Astrocyte of the hippocampus (primary cell): ENCODE data around the gene STAG1.
"Not testable (repeated sequence)": the region's sequence is repeated elsewhere in the genome, so short reads cannot be mapped to it uniquely, and the experiment has no call there.

ENCODE experiments used
- DNase-seq: peaks from one replicate; pipeline ENCODE4 v3.0.0; 2011; ENCODE audit warnings: low read depth, low spot score

STAG1 gene

DNA sequence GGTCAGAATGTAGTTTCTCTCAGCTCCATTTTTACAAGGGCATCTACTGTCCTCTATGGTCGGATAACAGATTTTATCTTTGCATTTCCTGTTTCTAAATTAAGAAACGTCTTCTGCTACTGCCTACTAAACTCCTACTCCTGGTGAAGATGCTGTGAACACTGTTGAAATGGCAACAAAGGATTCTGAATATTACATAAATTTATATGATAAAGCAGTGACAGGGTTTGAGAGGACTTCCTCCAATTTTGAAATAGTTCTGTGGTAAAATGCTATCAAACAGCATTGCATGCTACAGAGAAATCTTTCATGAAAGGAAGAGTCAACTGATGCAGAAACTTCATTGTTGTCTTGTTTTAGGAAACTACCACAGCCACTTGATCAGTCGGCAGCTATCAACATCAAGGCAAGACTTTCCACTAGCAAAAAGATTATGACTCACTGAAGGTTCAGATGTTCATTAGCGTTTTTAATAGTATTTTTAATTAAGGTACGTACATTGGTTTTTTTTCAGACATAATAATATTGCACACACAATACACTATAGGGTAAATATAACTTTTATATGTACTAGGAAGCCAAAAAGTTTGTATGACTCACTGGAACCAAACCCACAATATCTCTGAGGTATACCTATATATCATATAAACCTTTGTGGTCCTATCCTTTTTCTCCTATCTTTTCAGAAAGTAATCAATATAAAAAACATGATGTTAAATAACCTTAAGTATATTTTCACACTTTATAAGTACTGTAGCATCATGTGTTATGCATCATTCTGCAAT is 156.1 kb downstream of the STAG1 start:
- no peak for DNase-seq

- DNase-seq = no peak
Measured at GRCh38 chr3:136586580-136586979, 165.6 kb downstream of the STAG1 start.

- no peak for DNase-seq
Measured at GRCh38 chr3:136584728-136585127, 167.4 kb downstream of the STAG1 start.

DNA sequence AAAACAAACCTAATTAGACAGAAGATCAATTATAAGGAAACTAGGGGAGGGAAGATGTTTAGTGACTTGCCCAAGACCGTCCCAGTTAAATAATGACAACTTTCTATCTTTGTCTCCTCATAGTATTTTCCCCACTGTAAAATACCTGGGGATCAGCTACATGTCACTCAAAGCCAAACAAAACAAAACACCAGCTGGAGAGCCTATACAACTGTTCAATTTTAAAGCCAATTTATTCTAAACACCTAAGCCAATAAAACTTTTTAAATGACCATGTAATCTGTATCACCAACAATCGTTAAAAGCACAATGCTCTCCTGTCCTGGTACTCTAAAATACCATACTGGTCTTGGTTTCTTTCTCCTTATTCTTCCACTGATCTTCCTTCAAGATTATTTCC is 168.4 kb downstream of the STAG1 start:
- DNase-seq = no peak

GRCh38 chr3:136577791-136578190 is 174.4 kb downstream of the STAG1 start:
- no peak for DNase-seq

- DNase-seq = no peak
Measured at GRCh38 chr3:136576279-136577009, 175.7 kb downstream of the STAG1 start.

DNA sequence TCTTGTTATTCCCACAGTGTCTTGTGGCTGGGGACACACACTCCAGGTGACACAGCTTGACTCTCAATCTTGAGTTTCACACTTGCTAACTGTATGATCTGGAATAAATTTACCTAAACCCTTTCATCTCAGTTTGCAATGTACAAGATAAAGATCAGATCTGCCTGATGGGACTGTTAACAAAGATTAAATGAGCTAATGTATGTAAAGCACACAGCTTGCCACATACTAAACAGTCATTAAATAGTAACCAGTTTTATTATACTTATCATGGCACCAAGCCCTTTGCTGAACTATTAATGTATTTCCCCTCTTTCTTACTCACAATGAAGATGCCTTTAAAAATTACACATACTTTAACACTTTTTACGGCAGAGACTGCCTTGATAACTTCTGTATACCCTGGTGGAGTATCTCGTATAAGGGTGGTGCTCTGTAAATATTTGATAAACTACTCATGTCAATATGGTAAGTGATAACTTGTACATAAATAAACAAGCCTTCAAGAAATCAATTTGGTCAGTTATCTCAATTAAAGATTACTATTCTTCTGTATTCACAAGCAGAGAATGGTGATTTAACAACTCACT is 184.5 kb downstream of the STAG1 start:
- no peak for DNase-seq

DNA sequence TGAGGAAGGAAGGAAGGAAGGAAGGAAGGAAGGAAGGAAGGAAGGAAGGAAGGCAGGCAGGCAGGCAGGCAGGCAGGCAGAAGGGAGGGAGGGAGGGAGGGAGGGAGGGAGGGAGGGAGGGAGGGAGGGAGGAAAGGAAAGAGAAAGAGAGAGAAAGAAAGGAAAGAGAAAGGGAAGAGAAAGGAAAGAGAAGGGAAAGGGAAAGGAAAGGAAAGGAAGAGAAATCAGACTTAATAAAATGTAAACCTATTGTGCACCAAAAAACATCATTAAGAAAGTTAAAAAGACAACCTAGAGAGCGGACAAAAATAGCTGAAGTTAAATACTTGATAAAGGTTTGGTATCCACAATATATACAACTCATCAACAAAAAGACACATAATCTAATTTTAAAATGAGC is 187.2 kb downstream of the STAG1 start:
- not testable (repeated sequence) for DNase-seq

DNA sequence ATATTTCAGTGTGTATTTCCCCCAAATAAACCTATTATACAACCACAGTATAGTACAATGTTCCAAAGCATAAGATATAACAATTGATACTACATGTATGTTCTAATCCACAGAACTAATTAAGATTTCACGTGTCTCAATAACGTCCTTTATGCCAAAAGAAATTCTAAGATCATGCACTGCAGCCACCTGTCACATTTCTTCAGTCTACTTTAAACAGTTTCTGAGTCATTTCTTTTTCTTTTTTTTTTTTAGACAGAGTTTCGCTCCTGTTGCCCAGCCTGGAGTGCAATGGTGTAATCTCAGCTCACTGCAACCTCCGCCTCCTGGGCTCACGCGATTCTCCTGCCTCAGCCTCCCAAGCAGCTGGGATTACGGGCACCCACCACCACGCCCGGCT is 190.2 kb downstream of the STAG1 start:
- no peak for DNase-seq

DNA sequence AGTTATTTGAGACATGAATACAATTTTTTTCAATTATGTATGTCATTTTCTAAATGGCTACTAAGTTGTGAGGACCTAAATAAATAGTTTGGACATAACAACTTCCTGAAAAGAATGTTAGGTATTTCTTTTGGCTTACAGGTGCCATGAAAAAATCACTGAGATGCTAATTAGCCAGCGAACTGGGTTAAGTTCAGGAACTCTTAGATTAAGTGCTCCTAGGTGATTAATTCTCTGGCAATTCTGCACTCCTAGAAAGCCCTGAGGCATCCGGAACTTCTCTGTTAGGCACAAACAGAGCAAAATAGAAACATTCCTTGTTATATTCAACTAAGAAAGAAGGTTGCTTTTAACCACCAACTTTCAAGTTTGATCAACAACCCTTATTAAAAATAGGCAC is 192.3 kb downstream of the STAG1 start:
- DNase-seq = peak; percentile 44

DNA sequence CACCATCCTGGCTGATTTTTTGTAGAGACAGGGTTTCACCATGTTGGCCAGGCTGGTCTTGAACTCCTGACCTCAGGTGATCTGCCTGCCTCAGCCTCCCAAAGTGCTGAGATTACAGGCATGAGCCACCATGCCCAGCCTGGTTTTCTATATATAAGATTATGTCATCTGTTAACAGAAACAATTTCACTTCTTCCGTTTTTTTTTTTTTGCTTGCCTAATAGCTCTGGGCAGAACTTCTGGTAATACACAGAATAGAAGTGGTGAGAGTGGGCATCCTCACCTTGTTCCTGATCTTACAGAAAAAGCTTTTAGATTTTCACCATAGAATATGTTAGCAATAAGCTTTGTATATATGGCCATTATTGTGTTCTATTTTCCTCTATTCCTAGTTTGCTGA is 202.7 kb downstream of the STAG1 start:
- not testable (repeated sequence) for DNase-seq

DNA sequence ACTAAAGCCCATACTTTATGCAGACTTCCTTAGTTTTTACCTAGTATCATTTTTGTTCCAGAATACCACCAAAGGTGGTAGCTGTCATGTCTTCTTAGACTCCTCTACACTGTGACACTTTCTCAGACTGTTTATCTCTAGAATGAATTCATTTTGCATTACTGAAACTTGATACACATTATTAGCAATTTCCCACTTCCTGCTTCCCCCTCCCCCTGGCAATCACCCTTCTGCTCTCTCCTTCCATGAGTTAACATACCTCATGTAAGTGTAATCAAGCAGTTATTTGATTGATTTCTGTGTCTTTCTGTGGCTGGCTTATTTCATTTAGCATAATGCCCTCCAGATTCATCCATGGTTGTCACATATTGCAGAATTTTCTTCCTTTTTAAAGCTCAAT is 204.9 kb downstream of the STAG1 start:
- DNase-seq = peak; percentile 11

GRCh38 chr3:136546720-136547119 is 205.5 kb downstream of the STAG1 start:
- DNase-seq = peak; percentile 23

GRCh38 chr3:136545664-136546268 is 206.4 kb downstream of the STAG1 start:
- peak; percentile 29 for DNase-seq

- DNase-seq = no peak
Measured at GRCh38 chr3:136544532-136544931, 207.6 kb downstream of the STAG1 start.

DNA sequence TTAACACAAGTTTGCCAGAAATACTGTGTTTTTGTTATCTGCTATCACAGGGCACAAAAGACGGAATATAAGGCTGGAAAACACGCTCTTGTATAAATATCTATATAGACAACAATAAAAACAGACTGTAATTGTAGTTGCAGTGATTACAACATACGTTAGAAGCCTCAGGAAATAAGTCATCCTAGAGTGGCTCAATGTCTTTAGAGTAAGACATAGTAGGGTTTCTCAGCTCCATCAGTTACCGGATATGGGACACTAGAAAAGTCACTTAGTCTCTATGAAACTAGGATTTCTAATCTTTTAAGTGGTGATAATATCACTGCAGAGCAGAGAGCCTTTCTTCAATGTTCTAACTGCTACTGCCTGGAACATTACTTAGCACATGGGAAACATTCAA is 208.8 kb downstream of the STAG1 start:
- no peak for DNase-seq

DNA sequence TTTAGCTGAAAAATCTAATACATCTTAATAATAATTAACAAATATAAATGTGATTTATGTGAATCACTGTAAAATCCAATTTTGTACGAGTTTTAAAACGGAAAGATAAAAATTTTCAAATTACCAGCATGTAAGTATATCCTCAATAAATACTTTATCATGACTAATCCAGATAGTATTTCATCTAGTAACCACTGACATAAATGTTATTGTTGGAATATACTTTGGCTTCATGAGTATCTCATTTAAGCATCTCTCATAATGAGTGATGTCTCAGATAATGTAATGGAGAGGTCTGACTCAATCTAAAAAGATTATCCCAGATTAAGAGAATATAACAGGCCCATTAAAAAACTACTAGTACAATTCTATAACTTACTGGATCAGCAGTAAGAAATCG is 216.3 kb downstream of the STAG1 start:
- no peak for DNase-seq

- no peak for DNase-seq
Measured at GRCh38 chr3:136532766-136533165, 219.4 kb downstream of the STAG1 start.

DNA sequence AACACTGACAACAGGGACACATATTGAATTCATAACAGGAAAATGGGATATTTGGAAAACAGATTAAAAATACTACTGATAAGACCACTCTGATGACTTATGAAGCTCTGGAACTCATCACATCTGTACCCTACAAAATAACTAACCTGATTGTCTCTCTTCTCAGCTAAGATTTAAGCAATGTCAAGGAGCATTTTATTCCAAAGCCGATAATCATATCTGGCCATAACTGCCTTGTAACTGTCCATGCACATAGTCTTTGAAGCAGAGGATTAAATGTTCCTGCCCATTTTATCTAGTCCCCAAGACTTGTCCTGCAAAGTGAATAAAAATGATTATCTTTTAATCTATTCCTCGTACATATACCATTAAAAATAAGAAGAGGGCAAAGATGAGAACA is 234.1 kb downstream of the STAG1 start:
- no peak for DNase-seq

GRCh38 chr3:136516656-136517055 is 235.5 kb downstream of the STAG1 start:
- DNase-seq = no peak

- no peak for DNase-seq
Measured at GRCh38 chr3:136516095-136516494, 236.1 kb downstream of the STAG1 start.

GRCh38 chr3:136514533-136514932 is 237.6 kb downstream of the STAG1 start:
- DNase-seq = not testable (repeated sequence)
